Neuronal stem cell (in vitro differentiated cells): ENCODE data around the gene SH3BP2.

Experiments
- DNase-seq: peaks from one replicate; pipeline ENCODE4 v3.0.0-alpha.2; 2013; ENCODE audit warnings: low spot score
- H2AFZ ChIP-seq: one replicate; pipeline ENCODE4 v1.6.1; 2013; ENCODE audit warnings: mild to moderate bottlenecking, low read length, inconsistent platforms
- H2AK5ac ChIP-seq: 2 replicates; pipeline ENCODE4 v1.6.1; 2013; ENCODE audit warnings: low read depth, mild to moderate bottlenecking, inconsistent platforms, low read length, moderate library complexity, mixed read lengths
- H2BK120ac ChIP-seq: 2 replicates; pipeline ENCODE4 v1.6.1; 2013; ENCODE audit warnings: low read depth, mild to moderate bottlenecking, inconsistent platforms, low read length, moderate library complexity, mixed read lengths
- H2BK12ac ChIP-seq: one replicate; pipeline ENCODE4 v1.6.1; 2013; ENCODE audit warnings: low read length, inconsistent platforms
- H2BK15ac ChIP-seq: 2 replicates; pipeline ENCODE4 v1.6.1; 2013; ENCODE audit warnings: mild to moderate bottlenecking, low read length, inconsistent platforms, mixed read lengths
- H2BK5ac ChIP-seq: one replicate; pipeline ENCODE4 v1.6.1; 2013; ENCODE audit warnings: inconsistent platforms, mild to moderate bottlenecking, low read length, moderate library complexity
- H3K14ac ChIP-seq: one replicate; pipeline ENCODE4 v1.6.1; 2013; ENCODE audit warnings: low read length, inconsistent platforms
- H3K18ac ChIP-seq: 2 replicates; pipeline ENCODE4 v1.6.1; 2013; ENCODE audit warnings: low read length, inconsistent platforms
- H3K23ac ChIP-seq: 2 replicates; pipeline ENCODE4 v1.6.1; 2013; ENCODE audit warnings: low read depth, mild to moderate bottlenecking, mixed read lengths, low read length, inconsistent platforms; ENCODE audit not compliant: poor library complexity
- H3K27ac ChIP-seq: replicated peaks from 3 replicates; pipeline ENCODE4 v1.5.1; 2013; ENCODE audit warnings: low read length, inconsistent platforms
- H3K27me3 ChIP-seq, 3 experiments: 2 replicates each; pipeline ENCODE4 v1.6.1; 2013; ENCODE audit warnings: low read length in 3 of 3, mild to moderate bottlenecking in 2 of 3, inconsistent platforms in 1 of 3, low read depth in 1 of 3, mixed read lengths in 1 of 3, moderate library complexity in 1 of 3; ENCODE audit not compliant: control insufficient read depth in 3 of 3, insufficient read depth in 3 of 3
- H3K36me3 ChIP-seq, 2 donors: replicated peaks in 1 of 2; 2 replicates each; pipeline ENCODE4 v1.6.1; 2013; ENCODE audit warnings: low read length in 2 of 2; ENCODE audit not compliant: control insufficient read depth in 2 of 2, insufficient read depth in 2 of 2
- H3K4ac ChIP-seq: 2 replicates; pipeline ENCODE4 v1.6.1; 2013; ENCODE audit warnings: inconsistent platforms, mild to moderate bottlenecking, low read length, moderate library complexity
- H3K4me1 ChIP-seq, 2 donors: 1 replicate in 1 of 2; 2 replicates in 1 of 2; pipeline ENCODE4 v1.6.1; 2013; ENCODE audit warnings: low read length in 2 of 2, low read depth in 1 of 2; ENCODE audit not compliant: control insufficient read depth in 2 of 2, insufficient read depth in 1 of 2
- H3K4me2 ChIP-seq: one replicate; pipeline ENCODE4 v1.6.1; 2013; ENCODE audit warnings: mild to moderate bottlenecking, low read length, inconsistent platforms; ENCODE audit not compliant: insufficient read depth, poor library complexity, severe bottlenecking
- H3K4me3 ChIP-seq, 2 donors: 2 replicates each; pipeline ENCODE4 v1.5.1; 2013; ENCODE audit warnings: low read length in 2 of 2, mild to moderate bottlenecking in 2 of 2, inconsistent platforms in 1 of 2, moderate library complexity in 1 of 2
- H3K79me1 ChIP-seq: one replicate; pipeline ENCODE4 v1.6.1; 2013; ENCODE audit warnings: low read depth, mild to moderate bottlenecking, inconsistent platforms, low read length, moderate library complexity
- H3K9ac ChIP-seq: one replicate; pipeline ENCODE4 v1.6.1; 2013; ENCODE audit warnings: mild to moderate bottlenecking, low read depth, low read length, inconsistent platforms; ENCODE audit not compliant: poor library complexity
- H3K9me3 ChIP-seq, 2 donors: replicated peaks in 1 of 2; 2 replicates each; pipeline versions ENCODE3 to v1.6.1; 2013; ENCODE audit warnings: low read length in 2 of 2, mild to moderate bottlenecking in 2 of 2, inconsistent platforms in 1 of 2, low read depth in 1 of 2, mixed read lengths in 1 of 2, moderate library complexity in 1 of 2; ENCODE audit not compliant: control insufficient read depth in 2 of 2, insufficient read depth in 1 of 2
- H4K8ac ChIP-seq: one replicate; pipeline ENCODE4 v1.6.1; 2013; ENCODE audit warnings: low read depth, mild to moderate bottlenecking, inconsistent platforms, low read length, moderate library complexity
- H4K91ac ChIP-seq: one replicate; pipeline ENCODE4 v1.6.1; 2013; ENCODE audit warnings: low read length, low read depth, mild to moderate bottlenecking, inconsistent platforms; ENCODE audit not compliant: poor library complexity
- WGBS, 2 donors: extraction: QIAGEN DNeasy Blood & Tissue Kit; methylation state at CpG; one replicate each; pipeline ENCODE4 v1.1.7; 2013; ENCODE audit warnings: missing lambda C conversion rate in 2 of 2, mixed read lengths in 1 of 2; ENCODE audit not compliant: insufficient read length in 2 of 2, insufficient replicate concordance in 1 of 2; ENCODE audit errors: extremely low coverage in 2 of 2; 5-methylcytosine and 5-hydroxymethylcytosine counted together

SH3BP2 gene

DNA sequence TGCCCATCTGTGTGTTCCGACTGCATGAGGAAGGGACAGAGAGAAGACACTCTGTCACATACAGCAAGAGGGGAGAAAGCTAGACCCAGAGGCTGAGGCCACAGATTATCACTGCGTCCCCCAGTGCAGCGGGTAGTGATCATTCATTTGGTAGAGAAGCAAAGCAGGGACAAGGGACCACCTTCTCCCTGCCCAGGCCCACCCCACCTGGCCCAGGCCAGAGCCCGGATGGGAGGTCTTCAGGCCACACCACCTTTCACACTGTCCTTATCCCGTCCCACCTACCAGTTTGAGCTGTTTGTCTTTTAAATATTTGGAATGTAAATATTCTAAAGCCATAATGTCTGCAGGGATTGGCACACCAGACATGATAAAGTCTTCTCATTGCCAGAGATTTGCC, 47.4 kb upstream of the SH3BP2 start:
- Histone ChIP-seq H3K36me3 (peaks cover 35 to 72% of the 10 kb centered on the region in 2 donors), H3K4me2 (no peak overlapping the region), H3K4ac (no peak overlapping the region), H3K18ac (no peak overlapping the region), H3K27me3 (no peaks in the 10 kb centered on the region), H3K79me1 (peaks cover 2% of the 10 kb centered on the region), H3K23ac (no peak overlapping the region), H3K14ac (no peak overlapping the region), H3K4me3 (no peak overlapping the region), H4K8ac (no peak overlapping the region), H3K27ac (no peak overlapping the region), H3K4me1 (peaks cover 0 to 8% of the 10 kb centered on the region in 2 donors), H4K91ac (no peak overlapping the region), H2BK15ac (no peak overlapping the region), H3K9me3 (no peaks in the 10 kb centered on the region), H2BK120ac (no peak overlapping the region), H2AFZ (no peak overlapping the region), H3K9ac (no peak overlapping the region), H2BK5ac (no peak overlapping the region), H2BK12ac (no peak overlapping the region), H2AK5ac (no peak overlapping the region)
- no CpG with 5 or more reads among the region's 5 CpGs for WGBS, 2 donors
- no peak for DNase-seq

- no peak overlapping the region for H2BK120ac ChIP-seq
- no peak overlapping the region for H4K91ac ChIP-seq
- H2BK5ac ChIP-seq, result no peak overlapping the region
- no peak overlapping the region for H2BK15ac ChIP-seq
- H3K4me2 ChIP-seq, result no peak overlapping the region
- H3K4ac ChIP-seq, result no peak overlapping the region
- DNase-seq, result no peak
- H3K4me3 ChIP-seq, result no peak overlapping the region
- peaks cover 35 to 68% of the 10 kb centered on the region in 2 donors for H3K36me3 ChIP-seq
- H3K27ac ChIP-seq, result no peak overlapping the region
- H3K9ac ChIP-seq, result no peak overlapping the region
- H2AFZ ChIP-seq, result no peak overlapping the region
- no peaks in the 10 kb centered on the region for H3K9me3 ChIP-seq
- no peak overlapping the region for H3K14ac ChIP-seq
- H3K4me1 ChIP-seq, result peaks cover 0 to 8% of the 10 kb centered on the region in 2 donors
- WGBS, 2 donors, result no CpG with 5 or more reads among the region's 21 CpGs
- H3K18ac ChIP-seq, result no peak overlapping the region
- H3K23ac ChIP-seq, result peak overlapping the region; percentile 67
- peaks cover 5% of the 10 kb centered on the region for H3K79me1 ChIP-seq
- no peak overlapping the region for H2BK12ac ChIP-seq
- no peaks in the 10 kb centered on the region for H3K27me3 ChIP-seq
- H2AK5ac ChIP-seq, result no peak overlapping the region
- H4K8ac ChIP-seq, result no peak overlapping the region
Observed at GRCh38 chr4:2745981-2746806, 46.7 kb upstream of the SH3BP2 start.

DNA sequence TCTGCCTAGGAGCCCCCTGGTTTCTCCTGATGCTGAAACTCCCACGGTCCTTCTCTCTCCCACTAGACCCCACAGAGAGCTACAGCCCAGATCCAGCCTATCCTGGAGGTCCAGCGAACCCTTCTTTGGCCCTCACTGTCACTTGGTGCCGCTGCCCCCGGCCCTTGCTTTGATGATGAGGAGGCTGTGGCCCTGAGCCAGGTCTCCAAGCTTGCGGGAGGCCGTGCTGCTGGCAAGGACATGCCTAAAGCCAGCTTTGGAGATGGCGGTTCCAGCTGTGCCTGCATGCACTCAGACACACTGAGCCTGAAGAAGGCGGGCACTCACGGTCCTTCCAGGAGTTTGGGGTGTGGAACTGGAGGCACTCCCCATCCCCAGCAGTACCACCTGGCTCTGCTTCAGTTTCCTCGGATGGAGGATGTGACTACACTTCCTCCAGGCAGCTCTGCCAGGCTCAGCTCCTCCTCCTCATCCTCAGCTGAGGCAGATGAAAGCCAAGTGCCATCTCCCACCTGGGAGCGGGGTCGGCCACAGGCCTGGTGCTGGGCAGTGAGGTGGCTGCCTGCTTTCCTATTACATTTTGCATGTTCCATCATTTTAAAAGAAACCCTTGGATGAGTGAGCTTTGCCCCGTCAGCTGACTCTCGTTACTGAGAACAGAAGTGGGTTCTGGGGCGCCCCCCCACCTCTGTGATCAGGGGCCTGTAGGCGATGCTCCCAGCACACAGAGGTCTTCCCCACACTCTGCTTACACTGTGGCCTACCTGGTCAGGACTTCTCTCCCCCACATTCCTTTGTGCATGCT, 45.8 kb upstream of the SH3BP2 start:
- H2BK15ac ChIP-seq, result no peak overlapping the region
- no peak overlapping the region for H2AFZ ChIP-seq
- peak overlapping the region; percentile 67 for H3K23ac ChIP-seq
- H3K79me1 ChIP-seq, result peaks cover 5% of the 10 kb centered on the region
- no peak overlapping the region for H2BK12ac ChIP-seq
- H3K27ac ChIP-seq, result no peak overlapping the region
- H3K4me3 ChIP-seq, result peak overlapping the region in 1 of 2 donors; percentile 55
- H3K4ac ChIP-seq, result no peak overlapping the region
- H3K4me2 ChIP-seq, result no peak overlapping the region
- H3K27me3 ChIP-seq, result no peaks in the 10 kb centered on the region
- peaks cover 0 to 8% of the 10 kb centered on the region in 2 donors for H3K4me1 ChIP-seq
- H4K91ac ChIP-seq, result no peak overlapping the region
- H3K36me3 ChIP-seq, result peaks cover 32 to 61% of the 10 kb centered on the region in 2 donors
- H4K8ac ChIP-seq, result no peak overlapping the region
- no peak for DNase-seq
- peak overlapping the region; percentile 15 for H3K18ac ChIP-seq
- no peak overlapping the region for H2AK5ac ChIP-seq
- no peak overlapping the region for H2BK120ac ChIP-seq
- H2BK5ac ChIP-seq, result no peak overlapping the region
- H3K9me3 ChIP-seq, result no peaks in the 10 kb centered on the region
- no CpG with 5 or more reads among the region's 16 CpGs for WGBS, 2 donors
- H3K14ac ChIP-seq, result no peak overlapping the region
- peak overlapping the region; percentile 54 for H3K9ac ChIP-seq
